Bronchial epithelial cell (primary cell): ENCODE results near the gene UMODL1. TPM values are rescaled to one million over a fixed set of nuclear protein-coding genes. Genes with fewer than 3 reads are reported as not detected.

Source experiments
- DNase-seq: peaks from one replicate; pipeline ENCODE4 v3.0.0-alpha.2; 2010; ENCODE audit warnings: low read depth
- FAIRE-seq: peaks from 2 replicates; lab custom pipeline; 2011; peaks lifted over from hg19 to GRCh38; lab: Jason Lieb, UNC
- H3K27me3 ChIP-seq: 2 replicates; pipeline ENCODE4 v1.5.1; 2011; ENCODE audit warnings: low read length; ENCODE audit not compliant: control insufficient read depth, insufficient read depth
- H3K36me3 ChIP-seq: 2 replicates; pipeline ENCODE4 v1.5.1; 2011; ENCODE audit warnings: low read length; ENCODE audit not compliant: control insufficient read depth, insufficient read depth
- H3K4me3 ChIP-seq: 2 replicates; pipeline ENCODE4 v1.5.1; 2011; ENCODE audit warnings: mild to moderate bottlenecking, low read depth, low read length, control low read depth
- CTCF ChIP-seq: IDR thresholded peaks from 2 replicates; pipeline ENCODE4 v1.5.1; 2011; ENCODE audit warnings: mild to moderate bottlenecking, moderate library complexity, low read length, control low read depth, inconsistent platforms; ENCODE audit not compliant: insufficient read depth, severe bottlenecking
- total RNA-seq: library from RNA; depleted of rRNA; stranded (reverse); fragments of >200 nt; gene quantifications from 2 replicates; pipeline ENCODE4 v1.2.1, GENCODE V29; 2014

UMODL1 gene
- total RNA-seq, 1 donor from 2014 or later: not detected

DNA sequence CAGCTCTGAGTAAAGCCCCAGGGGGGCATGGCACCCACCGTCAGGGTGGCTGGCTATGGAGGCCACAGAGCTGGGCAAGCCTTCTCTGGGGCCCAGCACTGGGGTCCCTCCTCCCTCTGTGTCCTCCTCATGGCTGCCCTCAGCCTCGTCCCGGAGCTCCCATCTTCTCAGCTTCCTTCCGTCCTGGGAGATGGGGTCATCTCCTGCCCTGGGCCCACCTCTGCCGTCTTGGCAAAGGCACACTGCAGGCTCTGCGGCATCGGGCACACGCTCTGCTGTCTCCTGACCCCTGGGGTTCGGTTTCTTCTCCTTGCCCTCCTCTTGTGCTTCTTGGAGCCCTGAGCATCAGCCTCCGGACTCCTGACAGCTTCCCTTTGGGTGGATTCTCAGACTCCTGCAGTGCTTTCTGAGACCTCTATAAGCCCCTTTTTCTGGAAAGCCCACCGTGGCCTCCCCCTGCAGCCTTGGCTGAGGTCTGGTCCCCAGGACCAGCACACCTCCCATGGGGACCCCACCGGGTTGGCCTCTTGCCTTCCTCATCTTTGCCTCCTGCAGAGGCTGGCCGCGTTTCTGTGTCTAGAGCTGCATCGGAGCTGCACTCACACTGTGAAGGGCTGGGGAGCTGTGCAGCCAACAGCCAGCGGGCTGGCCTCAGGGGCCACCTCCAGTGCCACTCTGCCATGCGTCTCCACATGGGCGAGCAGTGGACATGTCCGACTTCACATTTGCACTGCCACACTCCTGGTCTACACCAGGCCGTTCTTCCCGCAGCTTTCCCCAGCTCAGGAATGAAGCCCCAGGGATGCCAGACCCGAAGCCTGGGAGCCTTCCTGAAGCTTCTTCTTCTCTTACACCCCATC is 11.6 kb downstream of the UMODL1 start:
- Histone ChIP-seq H3K27me3 (peaks cover 2% of the 10 kb centered on the region), H3K36me3 (no peaks in the 10 kb centered on the region), H3K4me3 (no peak overlapping the region)
- no peak for DNase-seq
- no peak for TF ChIP-seq CTCF
- no peak for FAIRE-seq

GRCh38 chr21:42083361-42083690 is 12.2 kb downstream of the UMODL1 start:
- no peaks in the 10 kb centered on the region for H3K36me3 ChIP-seq
- FAIRE-seq (no peak), DNase-seq (no peak)
- H3K27me3 ChIP-seq: peaks cover 2% of the 10 kb centered on the region
- TF ChIP-seq CTCF: no peak
- no peak overlapping the region for H3K4me3 ChIP-seq

DNA sequence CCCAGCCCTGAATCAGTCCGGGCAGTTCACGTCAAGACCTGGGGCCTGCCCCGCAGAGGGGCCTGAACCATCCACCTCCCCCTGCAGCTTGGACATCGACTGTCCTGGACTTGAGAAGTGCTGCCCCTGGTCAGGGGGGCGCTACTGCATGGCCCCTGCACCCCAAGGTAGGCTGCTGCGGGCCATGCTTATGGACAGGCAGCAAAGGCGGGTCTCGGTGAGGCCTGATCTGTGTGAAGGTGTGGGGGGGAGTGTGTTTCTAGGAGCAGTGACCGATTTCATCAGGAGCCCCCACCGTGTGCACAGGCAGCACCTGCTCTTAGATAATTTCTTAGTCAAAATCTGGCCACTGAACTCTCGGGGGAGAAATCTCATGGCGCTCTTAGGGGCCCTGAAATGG is 13.0 kb downstream of the UMODL1 start:
- DNase-seq: no peak
- Histone ChIP-seq H3K36me3 (no peaks in the 10 kb centered on the region), H3K4me3 (no peak overlapping the region), H3K27me3 (peaks cover 4% of the 10 kb centered on the region)
- FAIRE-seq: no peak
- no peak for TF ChIP-seq CTCF

DNA sequence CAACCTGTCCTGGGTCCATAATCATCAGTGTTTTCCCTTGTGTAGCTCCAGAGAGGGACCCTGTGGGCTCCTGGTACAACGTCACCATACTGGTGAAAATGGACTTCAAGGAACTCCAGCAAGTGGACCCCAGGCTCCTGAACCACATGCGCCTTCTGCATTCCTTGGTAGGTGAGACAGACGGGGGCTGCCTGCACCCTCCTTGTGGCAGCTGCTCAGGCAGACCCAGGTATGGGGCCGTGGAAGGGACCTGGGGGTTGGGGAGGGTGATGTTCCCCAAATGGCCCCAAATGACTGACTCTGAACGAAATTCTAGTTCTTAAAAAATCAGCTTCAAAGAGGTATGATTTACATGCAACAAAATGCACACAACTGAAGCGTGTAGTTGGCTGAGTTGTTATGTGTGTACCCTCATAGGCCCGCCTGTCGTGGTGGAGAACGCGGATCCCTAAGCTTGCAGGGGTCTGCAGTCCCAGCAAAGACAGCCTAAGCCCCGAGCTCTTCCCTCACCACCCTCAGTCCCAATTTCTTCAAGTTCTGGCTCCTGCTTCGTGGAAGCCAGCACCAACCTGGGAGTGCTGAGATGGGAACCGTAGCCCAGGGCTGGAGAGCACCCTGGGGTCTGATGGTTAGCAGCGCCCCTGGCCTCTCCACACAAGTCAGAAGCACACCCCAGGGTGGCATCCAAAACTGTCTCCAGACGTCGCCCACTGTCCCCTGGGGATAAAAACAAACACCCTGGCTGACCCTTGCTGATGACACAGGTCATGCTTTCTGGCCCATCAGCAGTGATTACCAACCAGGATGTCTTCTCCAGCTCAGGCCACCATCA is 14.3 kb downstream of the UMODL1 start:
- FAIRE-seq: no peak
- no peak for DNase-seq
- Histone ChIP-seq H3K4me3 (no peak overlapping the region), H3K27me3 (peaks cover 6% of the 10 kb centered on the region), H3K36me3 (no peaks in the 10 kb centered on the region)
- no peak for TF ChIP-seq CTCF

- no peak for TF ChIP-seq CTCF
- Histone ChIP-seq H3K36me3 (no peaks in the 10 kb centered on the region), H3K4me3 (no peak overlapping the region), H3K27me3 (peaks cover 13% of the 10 kb centered on the region)
- FAIRE-seq (no peak), DNase-seq (no peak)
These were observed 15.9 kb downstream of the UMODL1 start for GRCh38 chr21:42086969-42087368.
